Neural progenitor cell (in vitro differentiated cells): ENCODE results near the gene HYOU1. TPM values are rescaled to one million over a fixed set of nuclear protein-coding genes. Genes with fewer than 3 reads are reported as not detected.
A peak's percentile ranks its signal among the peaks of the same experiment; 100 is the strongest.

Experiments
- DNase-seq: peaks from one replicate; pipeline ENCODE4 v3.0.0-alpha.2; 2016; ENCODE audit warnings: low spot score
- H2AFZ ChIP-seq: fragments of 200-600 bp; sonication (generic); replicated peaks from 2 replicates; pipeline ENCODE4 v1.6.1; 2016; ENCODE audit warnings: antibody characterized with exemption
- H3F3A ChIP-seq: fragments of 200-600 bp; sonication (generic); 2 replicates; pipeline ENCODE4 v1.6.1; 2016; ENCODE audit warnings: antibody characterized with exemption, low read depth
- H3K27ac ChIP-seq: fragments of 200-600 bp; sonication (generic); 2 replicates; pipeline ENCODE4 v1.5.1; 2016; ENCODE audit warnings: mild to moderate bottlenecking
- H3K27me3 ChIP-seq: fragments of 200-600 bp; sonication (generic); 2 replicates; pipeline ENCODE4 v1.6.1; 2016; ENCODE audit warnings: mild to moderate bottlenecking, moderate library complexity
- H3K36me3 ChIP-seq: fragments of 200-600 bp; sonication (generic); 2 replicates; pipeline ENCODE4 v1.5.1; 2016
- H3K4me1 ChIP-seq: fragments of 200-600 bp; sonication (generic); 2 replicates; pipeline ENCODE4 v1.6.1; 2016; ENCODE audit warnings: mixed run types
- H3K4me2 ChIP-seq: fragments of 200-600 bp; sonication (generic); 2 replicates; pipeline ENCODE4 v1.6.1; 2016
- H3K4me3 ChIP-seq: fragments of 200-600 bp; sonication (generic); 2 replicates; pipeline ENCODE4 v1.5.1; 2016
- H3K79me2 ChIP-seq: fragments of 200-600 bp; sonication (generic); 2 replicates; pipeline ENCODE4 v1.6.1; 2016; ENCODE audit warnings: low read depth
- H3K9ac ChIP-seq: fragments of 200-600 bp; sonication (generic); 2 replicates; pipeline ENCODE4 v1.6.1; 2016
- H3K9me3 ChIP-seq: fragments of 200-600 bp; sonication (generic); 2 replicates; pipeline ENCODE4 v1.5.1; 2016; ENCODE audit warnings: low read depth
- H4K20me1 ChIP-seq: fragments of 200-600 bp; sonication (generic); 2 replicates; pipeline ENCODE4 v1.6.1; 2016; ENCODE audit warnings: low read depth
- H3K27ac Mint-ChIP-seq: 3 replicates; pipeline ENCODE4 v1.8.0; 2021; ENCODE audit warnings: mixed read lengths
- H3K27me3 Mint-ChIP-seq: 2 replicates; pipeline ENCODE4 v1.8.0; 2022; ENCODE audit warnings: low read depth, mild to moderate bottlenecking, inconsistent platforms, moderate library complexity, mixed read lengths; ENCODE audit not compliant: insufficient read depth
- H3K36me3 Mint-ChIP-seq: 3 replicates; pipeline ENCODE4 v1.8.0; 2021; ENCODE audit warnings: mixed read lengths
- H3K4me1 Mint-ChIP-seq: 3 replicates; pipeline ENCODE4 v1.8.0; 2021; ENCODE audit warnings: mixed read lengths
- H3K4me3 Mint-ChIP-seq: 3 replicates; pipeline ENCODE4 v1.8.0; 2021; ENCODE audit warnings: mild to moderate bottlenecking, moderate library complexity, mixed read lengths
- H3K9me3 Mint-ChIP-seq: 3 replicates; pipeline ENCODE4 v1.8.0; 2020; ENCODE audit warnings: mixed read lengths
- EZH2 ChIP-seq: fragments of 200-600 bp; sonication (generic); IDR thresholded peaks from 2 replicates; pipeline ENCODE4 v1.6.1; 2017; ENCODE audit warnings: antibody characterized with exemption, mild to moderate bottlenecking, moderate library complexity
- EZH2phosphoT487 ChIP-seq: fragments of 200-600 bp; sonication (generic); IDR thresholded peaks from 2 replicates; pipeline ENCODE4 v1.6.1; 2017; ENCODE audit warnings: antibody characterized with exemption
- total RNA-seq: library from RNA; depleted of rRNA; stranded (reverse); fragments of >200 nt; gene quantifications from 2 replicates; pipeline ENCODE4 v1.2.3, GENCODE V29; 2015; ENCODE audit warnings: low replicate concordance
- TF ChIP-seq, protein P1 (sequence below): fragments of 200-600 bp; sonication (generic); IDR thresholded peaks from 2 replicates; pipeline ENCODE4 v1.5.1; 2017; ENCODE audit warnings: antibody characterized with exemption, mild to moderate bottlenecking

HYOU1 gene
- total RNA-seq, 1 donor from 2014 or later, result 129 TPM

DNA sequence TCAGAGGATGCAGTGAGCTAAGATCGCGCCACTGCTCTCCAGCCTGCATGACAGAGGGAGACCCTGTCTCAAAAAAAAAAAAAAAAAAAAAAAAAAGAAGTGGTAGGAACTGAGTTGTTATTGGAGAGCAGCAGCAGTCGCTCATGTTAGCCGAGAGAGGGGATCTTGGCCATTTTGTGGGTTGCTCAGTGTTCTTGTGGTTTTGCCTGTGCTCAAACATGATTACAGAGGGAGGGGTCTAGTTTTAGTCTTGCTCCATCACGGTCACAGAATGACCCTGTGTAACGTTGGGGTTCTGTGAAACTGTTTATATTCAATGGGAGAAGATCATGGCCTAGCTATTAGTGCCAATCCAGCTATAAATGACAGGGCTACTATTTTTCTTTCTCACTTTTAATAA lies 42.7 kb upstream of the HYOU1 start:
- peak overlapping the region; percentile 93 for H3K4me3 Mint-ChIP-seq
- H3K27me3 Mint-ChIP-seq, result peaks cover 7% of the 10 kb centered on the region
- no peak overlapping the region for H2AFZ ChIP-seq
- H3K4me1 Mint-ChIP-seq, result peaks cover 43% of the 10 kb centered on the region
- H3K36me3 ChIP-seq, result no peaks in the 10 kb centered on the region
- peaks cover 39% of the 10 kb centered on the region for H3K79me2 ChIP-seq
- H3K36me3 Mint-ChIP-seq, result peaks cover 22% of the 10 kb centered on the region
- no peak overlapping the region for H3K27ac Mint-ChIP-seq
- H3K9me3 ChIP-seq, result no peaks in the 10 kb centered on the region
- peaks cover 9% of the 10 kb centered on the region for H3K4me1 ChIP-seq
- DNase-seq, result no peak
- no peak for TF ChIP-seq EZH2phosphoT487
- TF ChIP-seq, protein P1, sequence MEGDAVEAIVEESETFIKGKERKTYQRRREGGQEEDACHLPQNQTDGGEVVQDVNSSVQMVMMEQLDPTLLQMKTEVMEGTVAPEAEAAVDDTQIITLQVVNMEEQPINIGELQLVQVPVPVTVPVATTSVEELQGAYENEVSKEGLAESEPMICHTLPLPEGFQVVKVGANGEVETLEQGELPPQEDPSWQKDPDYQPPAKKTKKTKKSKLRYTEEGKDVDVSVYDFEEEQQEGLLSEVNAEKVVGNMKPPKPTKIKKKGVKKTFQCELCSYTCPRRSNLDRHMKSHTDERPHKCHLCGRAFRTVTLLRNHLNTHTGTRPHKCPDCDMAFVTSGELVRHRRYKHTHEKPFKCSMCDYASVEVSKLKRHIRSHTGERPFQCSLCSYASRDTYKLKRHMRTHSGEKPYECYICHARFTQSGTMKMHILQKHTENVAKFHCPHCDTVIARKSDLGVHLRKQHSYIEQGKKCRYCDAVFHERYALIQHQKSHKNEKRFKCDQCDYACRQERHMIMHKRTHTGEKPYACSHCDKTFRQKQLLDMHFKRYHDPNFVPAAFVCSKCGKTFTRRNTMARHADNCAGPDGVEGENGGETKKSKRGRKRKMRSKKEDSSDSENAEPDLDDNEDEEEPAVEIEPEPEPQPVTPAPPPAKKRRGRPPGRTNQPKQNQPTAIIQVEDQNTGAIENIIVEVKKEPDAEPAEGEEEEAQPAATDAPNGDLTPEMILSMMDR, result no peak
- TF ChIP-seq EZH2, result no peak
- H4K20me1 ChIP-seq, result peaks cover under 1% of the 10 kb centered on the region
- no peaks in the 10 kb centered on the region for H3K9me3 Mint-ChIP-seq
- H3K9ac ChIP-seq, result no peak overlapping the region
- H3K27ac ChIP-seq, result no peak overlapping the region
- no peaks in the 10 kb centered on the region for H3K27me3 ChIP-seq
- H3K4me2 ChIP-seq, result peak overlapping the region; percentile 99
- H3F3A ChIP-seq, result peaks cover 44% of the 10 kb centered on the region
- H3K4me3 ChIP-seq, result no peak overlapping the region

DNA sequence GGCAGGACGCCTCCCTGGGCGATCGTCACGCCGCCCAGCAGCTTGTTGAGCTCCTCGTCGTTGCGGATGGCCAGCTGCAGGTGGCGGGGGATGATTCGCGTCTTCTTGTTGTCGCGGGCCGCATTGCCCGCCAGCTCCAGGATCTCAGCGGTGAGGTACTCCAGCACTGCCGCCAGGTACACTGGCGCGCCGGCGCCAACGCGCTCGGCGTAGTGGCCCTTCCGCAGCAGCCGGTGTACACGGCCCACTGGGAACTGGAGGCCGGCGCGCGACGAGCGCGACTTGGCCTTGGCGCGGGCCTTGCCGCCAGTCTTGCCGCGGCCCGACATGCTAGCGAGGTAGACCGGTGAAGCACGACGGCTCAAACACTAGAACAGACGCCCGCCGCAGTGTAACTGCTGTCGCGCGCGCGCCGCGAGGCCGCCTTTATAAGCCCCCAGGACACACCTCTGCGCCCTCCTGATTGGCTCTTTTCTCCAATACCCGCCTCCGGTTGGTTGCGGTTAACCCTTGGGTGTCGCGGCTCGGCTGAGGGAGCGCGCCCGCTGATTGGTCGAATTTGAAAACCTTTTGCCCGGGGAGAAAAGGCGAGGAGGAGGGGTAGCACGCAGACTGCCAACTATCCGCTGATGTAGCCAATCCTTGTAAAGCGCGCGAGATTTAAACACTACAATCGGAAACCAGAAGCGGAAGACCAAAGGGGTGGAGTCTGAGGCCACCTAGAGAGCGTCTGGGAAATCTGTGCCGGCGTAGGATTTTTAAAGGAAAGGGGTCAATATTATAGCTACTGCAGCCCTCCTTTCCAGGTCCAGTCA lies 38.3 kb upstream of the HYOU1 start:
- H3K9me3 ChIP-seq, result no peaks in the 10 kb centered on the region
- Mint-ChIP-seq H3K27ac (peak overlapping the region; percentile 98), H3K27me3 (peaks cover 14% of the 10 kb centered on the region), H3K4me3 (peak overlapping the region; percentile 94), H3K4me1 (peaks cover 50% of the 10 kb centered on the region), H3K36me3 (peaks cover 44% of the 10 kb centered on the region), H3K9me3 (no peaks in the 10 kb centered on the region)
- H4K20me1 ChIP-seq, result peaks cover 44% of the 10 kb centered on the region
- H3K4me1 ChIP-seq, result peaks cover 24% of the 10 kb centered on the region
- no peak overlapping the region for H2AFZ ChIP-seq
- H3K9ac ChIP-seq, result peak overlapping the region; percentile 84
- peak overlapping the region; percentile 99 for H3K4me2 ChIP-seq
- H3K36me3 ChIP-seq, result no peaks in the 10 kb centered on the region
- H3F3A ChIP-seq, result peaks cover 54% of the 10 kb centered on the region
- H3K4me3 ChIP-seq, result peak overlapping the region; percentile 69
- peak; percentile 99 for DNase-seq
- H3K27me3 ChIP-seq, result no peaks in the 10 kb centered on the region
- peak overlapping the region; percentile 18 for H3K27ac ChIP-seq
- peaks cover 54% of the 10 kb centered on the region for H3K79me2 ChIP-seq
- TF ChIP-seq, protein P1, result no peak
- TF ChIP-seq EZH2, result no peak
- TF ChIP-seq EZH2phosphoT487, result no peak

DNA sequence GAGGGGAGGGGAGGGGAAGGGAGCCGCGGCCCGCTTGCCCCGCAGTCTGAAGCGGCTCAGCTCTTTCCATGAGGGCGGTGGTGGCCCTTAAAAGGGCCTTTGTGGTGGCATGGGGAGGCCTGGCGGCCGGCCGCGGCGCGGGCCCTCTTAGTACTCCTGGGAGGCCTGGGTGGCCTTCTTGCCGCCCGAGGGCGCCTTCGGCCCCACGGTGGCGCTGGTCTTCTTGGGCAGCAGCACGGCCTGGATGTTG lies 37.7 kb upstream of the HYOU1 start:
- TF ChIP-seq, protein P1, result peak; percentile 69
- no peak for TF ChIP-seq EZH2
- peaks cover 49% of the 10 kb centered on the region for H4K20me1 ChIP-seq
- no peaks in the 10 kb centered on the region for H3K9me3 Mint-ChIP-seq
- H2AFZ ChIP-seq, result no peak overlapping the region
- H3K27me3 Mint-ChIP-seq, result peaks cover 14% of the 10 kb centered on the region
- peak overlapping the region; percentile 9 for H3K27ac ChIP-seq
- peaks cover 47% of the 10 kb centered on the region for H3K4me1 Mint-ChIP-seq
- no peaks in the 10 kb centered on the region for H3K27me3 ChIP-seq
- peak overlapping the region; percentile 94 for H3K4me3 Mint-ChIP-seq
- H3K9ac ChIP-seq, result peak overlapping the region; percentile 84
- H3F3A ChIP-seq, result peaks cover 60% of the 10 kb centered on the region
- peak; percentile 90 for DNase-seq
- H3K4me1 ChIP-seq, result peaks cover 21% of the 10 kb centered on the region
- H3K79me2 ChIP-seq, result peaks cover 49% of the 10 kb centered on the region
- no peaks in the 10 kb centered on the region for H3K9me3 ChIP-seq
- H3K27ac Mint-ChIP-seq, result peak overlapping the region; percentile 74
- H3K36me3 Mint-ChIP-seq, result peaks cover 43% of the 10 kb centered on the region
- peak overlapping the region; percentile 69 for H3K4me3 ChIP-seq
- no peaks in the 10 kb centered on the region for H3K36me3 ChIP-seq
- peak overlapping the region; percentile 99 for H3K4me2 ChIP-seq
